Upper lobe of right lung (tissue), 1 donor: Measurements from ENCODE around the gene TNFRSF13B. TPM values are rescaled to one million over a fixed set of nuclear protein-coding genes. Genes with fewer than 3 reads are reported as not detected.
A peak's percentile ranks its signal among the peaks of the same experiment; 100 is the strongest.

Experiments
- ATAC-seq: fragments of 200-7000 bp; cut with Tn5 transposase; one replicate; pipeline ENCODE4 v1.9.1; 2020; ENCODE audit warnings: mild to moderate bottlenecking, moderate library complexity
- DNase-seq: peaks from one replicate; pipeline ENCODE4 v3.0.0-alpha.2; 2020
- H3K27ac ChIP-seq: fragments of 200-600 bp; one replicate; pipeline ENCODE4 v1.8.0; 2022
- H3K27me3 ChIP-seq: fragments of 200-600 bp; one replicate; pipeline ENCODE4 v1.8.0; 2022; ENCODE audit warnings: mild to moderate bottlenecking
- H3K36me3 ChIP-seq: fragments of 200-600 bp; one replicate; pipeline ENCODE4 v1.8.0; 2022
- H3K4me1 ChIP-seq: fragments of 200-600 bp; one replicate; pipeline ENCODE4 v1.8.0; 2022
- H3K4me3 ChIP-seq: fragments of 200-600 bp; one replicate; pipeline ENCODE4 v1.8.0; 2022; ENCODE audit warnings: mild to moderate bottlenecking
- H3K9me3 ChIP-seq: fragments of 200-600 bp; one replicate; pipeline ENCODE4 v1.8.0; 2022
- intact Hi-C: fragments of 100-400 bp; cut with DNase I; formaldehyde crosslinking; loops from one replicate; pipeline ENCODE4 v1.11.0; 2022
- total RNA-seq: library from RNA; stranded (reverse); fragmentation: NEBNext Ultra II Directional; extraction: Animal tissue kit (Norgen Biotek cat#: 25700); gene quantifications from one replicate; pipeline ENCODE4 v1.2.1, GENCODE V29; 2021
- TF ChIP-seq, protein P1 (sequence below): fragments of 200-600 bp; IDR thresholded peaks from one replicate; pipeline ENCODE4 v1.8.0; 2022; ENCODE audit warnings: antibody characterized with exemption
- donor health status: DM: no; HTN: yes; CAD: no; lungs with severe emphysema.

The TNFRSF13B gene
- total RNA-seq, 1 donor from 2014 or later: not detected

DNA sequence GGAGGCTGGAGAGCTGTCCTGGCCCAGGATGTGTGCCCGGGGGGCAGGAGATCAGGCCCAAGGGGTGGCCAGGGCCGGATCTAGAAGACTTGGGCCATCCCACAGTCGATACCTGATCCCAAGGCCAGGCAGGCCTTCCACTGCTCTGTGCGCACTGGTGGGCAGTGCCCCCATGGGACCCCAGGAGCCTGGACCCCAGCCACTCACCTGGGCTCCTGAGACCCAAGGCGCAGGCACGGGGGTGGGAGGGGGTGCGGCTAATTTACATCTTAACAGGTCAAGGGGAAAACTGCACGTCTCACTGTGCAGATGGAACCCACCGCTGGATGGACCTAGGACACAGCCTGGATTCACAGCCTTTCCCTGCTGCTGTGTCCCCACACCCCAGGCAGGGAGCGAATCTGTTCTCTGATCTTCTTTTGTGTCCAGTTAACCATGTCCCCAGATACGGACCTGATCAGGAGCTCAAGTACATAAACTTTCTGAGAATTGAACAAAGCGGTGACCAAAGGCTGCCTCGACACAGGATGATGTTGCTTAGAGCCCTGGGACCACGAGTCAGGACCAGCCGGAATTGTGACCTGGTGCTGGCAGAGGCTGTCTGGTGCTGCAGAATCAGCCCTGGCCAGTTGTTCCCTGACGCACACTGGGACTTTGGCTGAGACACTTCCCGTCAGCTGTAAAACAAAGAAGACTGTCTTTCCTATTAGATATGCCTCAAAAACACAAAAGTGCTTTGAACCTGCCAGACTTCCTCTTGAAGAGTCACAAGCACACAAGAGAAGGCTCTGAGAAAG lies 60.6 kb downstream of the TNFRSF13B start:
- Histone ChIP-seq H3K9me3 (no peaks in the 10 kb centered on the region), H3K27me3 (peaks cover 4% of the 10 kb centered on the region)
- ATAC-seq: peak; percentile 9

DNA sequence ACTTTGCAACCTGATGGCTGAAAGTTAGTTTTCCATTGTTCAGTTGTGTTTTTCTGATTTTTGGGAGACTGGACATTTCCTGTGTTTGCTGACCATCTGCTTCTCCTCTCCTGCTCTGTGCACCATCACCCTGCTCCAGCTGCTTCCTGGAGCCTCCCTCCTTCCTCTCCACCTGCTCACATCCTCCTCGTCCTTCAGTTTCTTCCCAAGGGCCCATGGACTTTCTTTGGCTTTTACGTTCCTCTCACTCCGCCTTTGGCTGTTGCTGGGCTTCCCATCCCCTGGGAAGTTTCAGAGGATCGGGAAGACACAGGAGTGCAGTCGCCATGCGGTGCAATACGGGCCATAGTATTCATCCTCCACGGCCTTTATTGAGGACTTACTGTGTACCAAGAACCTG lies 61.6 kb downstream of the TNFRSF13B start:
- Histone ChIP-seq H3K4me3 (no peak overlapping the region), H3K36me3 (no peaks in the 10 kb centered on the region), H3K27ac (no peak overlapping the region), H3K4me1 (no peaks in the 10 kb centered on the region), H3K27me3 (peaks cover 4% of the 10 kb centered on the region), H3K9me3 (no peaks in the 10 kb centered on the region)
- intact Hi-C loops: no loop called here
- ATAC-seq: no peak
- TF ChIP-seq, protein P1, sequence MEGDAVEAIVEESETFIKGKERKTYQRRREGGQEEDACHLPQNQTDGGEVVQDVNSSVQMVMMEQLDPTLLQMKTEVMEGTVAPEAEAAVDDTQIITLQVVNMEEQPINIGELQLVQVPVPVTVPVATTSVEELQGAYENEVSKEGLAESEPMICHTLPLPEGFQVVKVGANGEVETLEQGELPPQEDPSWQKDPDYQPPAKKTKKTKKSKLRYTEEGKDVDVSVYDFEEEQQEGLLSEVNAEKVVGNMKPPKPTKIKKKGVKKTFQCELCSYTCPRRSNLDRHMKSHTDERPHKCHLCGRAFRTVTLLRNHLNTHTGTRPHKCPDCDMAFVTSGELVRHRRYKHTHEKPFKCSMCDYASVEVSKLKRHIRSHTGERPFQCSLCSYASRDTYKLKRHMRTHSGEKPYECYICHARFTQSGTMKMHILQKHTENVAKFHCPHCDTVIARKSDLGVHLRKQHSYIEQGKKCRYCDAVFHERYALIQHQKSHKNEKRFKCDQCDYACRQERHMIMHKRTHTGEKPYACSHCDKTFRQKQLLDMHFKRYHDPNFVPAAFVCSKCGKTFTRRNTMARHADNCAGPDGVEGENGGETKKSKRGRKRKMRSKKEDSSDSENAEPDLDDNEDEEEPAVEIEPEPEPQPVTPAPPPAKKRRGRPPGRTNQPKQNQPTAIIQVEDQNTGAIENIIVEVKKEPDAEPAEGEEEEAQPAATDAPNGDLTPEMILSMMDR: no peak
- no peak for DNase-seq

More for the DNA sequence above, 60.6 kb downstream of the TNFRSF13B start:
- Histone ChIP-seq H3K27ac (no peak overlapping the region), H3K36me3 (no peaks in the 10 kb centered on the region), H3K4me1 (no peaks in the 10 kb centered on the region), H3K4me3 (no peak overlapping the region)
- TF ChIP-seq, protein P1: no peak
- intact Hi-C loops: no loop called here
- DNase-seq: no peak

DNA sequence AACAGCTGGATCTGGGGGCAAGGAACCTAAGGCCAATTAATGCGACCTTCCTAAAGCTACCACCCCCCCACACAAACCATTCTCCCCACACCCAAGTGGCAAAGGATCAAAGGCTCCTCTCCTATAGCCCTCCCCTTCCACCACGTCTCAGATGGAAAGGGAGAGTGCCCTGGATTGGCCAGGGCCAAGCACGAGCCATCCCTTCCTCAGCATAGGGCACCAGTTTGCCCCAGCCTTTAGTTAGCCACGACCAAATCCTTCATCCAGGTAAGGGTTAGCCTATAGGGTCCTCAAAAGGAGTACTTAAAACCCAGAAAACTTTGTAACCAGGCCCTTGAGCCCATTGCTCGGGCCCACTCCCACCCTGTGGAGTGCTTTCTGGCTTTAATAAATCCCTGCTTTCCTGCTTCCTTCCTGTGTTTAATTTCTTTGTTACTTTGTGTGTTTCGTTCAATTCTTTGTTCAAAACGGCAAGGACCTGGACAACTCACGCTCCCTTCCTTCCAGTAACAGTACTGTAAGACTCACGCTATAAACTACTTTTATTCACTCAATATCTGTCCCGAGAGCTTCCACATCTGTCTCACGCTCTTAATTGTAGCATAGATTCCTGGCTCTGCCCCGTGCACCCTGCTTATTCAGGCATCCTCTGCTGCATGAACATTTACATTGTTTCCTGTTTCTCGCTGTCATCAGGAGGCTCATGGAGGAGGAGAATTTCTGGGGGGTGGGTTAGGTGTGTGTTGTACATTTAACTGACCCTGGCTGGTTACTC lies 62.3 kb downstream of the TNFRSF13B start:
- intact Hi-C loops: no loop called here
- Histone ChIP-seq H3K36me3 (no peaks in the 10 kb centered on the region), H3K4me3 (no peak overlapping the region), H3K27me3 (peaks cover 4% of the 10 kb centered on the region), H3K4me1 (no peaks in the 10 kb centered on the region), H3K9me3 (no peaks in the 10 kb centered on the region), H3K27ac (no peak overlapping the region)
- TF ChIP-seq, protein P1: no peak
- DNase-seq (no peak), ATAC-seq (no peak)

DNA sequence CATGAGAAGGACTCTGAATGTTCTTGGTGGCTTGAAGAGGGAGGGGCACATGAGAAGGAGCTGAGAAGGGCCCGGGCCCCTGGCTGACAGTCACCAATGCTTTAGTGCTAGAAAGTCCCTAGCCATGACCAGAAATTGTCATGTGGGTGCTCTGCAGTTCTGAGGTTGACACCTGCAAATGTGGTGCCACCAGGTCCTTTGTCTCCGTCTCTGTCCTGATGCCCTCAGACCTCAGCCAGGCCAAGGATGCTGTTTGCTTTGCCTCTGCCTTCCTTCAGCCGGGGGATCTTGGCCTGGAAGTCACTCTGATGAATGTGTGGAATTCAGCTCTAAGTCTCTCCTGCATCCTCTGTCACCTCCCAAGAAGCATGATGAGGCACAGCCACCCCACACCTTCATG lies 63.6 kb downstream of the TNFRSF13B start:
- DNase-seq: no peak
- Histone ChIP-seq H3K27me3 (peaks cover 4% of the 10 kb centered on the region), H3K4me3 (no peak overlapping the region), H3K36me3 (no peaks in the 10 kb centered on the region), H3K27ac (no peak overlapping the region), H3K9me3 (no peaks in the 10 kb centered on the region), H3K4me1 (no peaks in the 10 kb centered on the region)
- intact Hi-C loops: no loop called here
- no peak for ATAC-seq
- TF ChIP-seq, protein P1: no peak

DNA sequence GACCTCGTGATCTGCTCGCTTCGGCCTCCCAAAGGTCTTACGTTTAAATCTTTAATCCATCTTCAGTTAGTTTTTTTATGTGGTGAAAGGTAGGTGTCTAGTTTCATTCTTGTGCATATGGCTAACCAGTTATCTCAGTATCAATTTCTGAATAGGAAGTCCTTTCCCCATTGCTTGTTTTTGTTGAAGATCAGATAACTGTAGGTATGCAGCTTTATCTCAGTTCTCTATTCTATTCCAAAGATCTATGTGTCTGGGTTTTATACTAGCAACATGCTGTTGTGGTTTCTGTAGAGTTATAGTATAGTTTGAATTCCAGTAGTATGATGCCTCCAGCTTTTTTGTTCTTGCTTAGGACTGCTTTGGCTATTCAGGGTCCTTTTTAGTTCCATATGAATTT lies 65.2 kb downstream of the TNFRSF13B start:
- ATAC-seq (no peak), DNase-seq (no peak)
- H3K9me3 ChIP-seq: no peaks in the 10 kb centered on the region
- H3K36me3 ChIP-seq: no peaks in the 10 kb centered on the region
- no peaks in the 10 kb centered on the region for H3K4me1 ChIP-seq
- no peak overlapping the region for H3K27ac ChIP-seq
- peaks cover 9% of the 10 kb centered on the region for H3K27me3 ChIP-seq
- intact Hi-C loops: no loop called here
- H3K4me3 ChIP-seq: no peak overlapping the region
- TF ChIP-seq, protein P1: no peak
